ENCODE data around the gene LYL1. TPM values are rescaled to one million over a fixed set of nuclear protein-coding genes. Genes with fewer than 3 reads are reported as not detected.

The LYL1 gene
- total and polyA plus RNA-seq, 2 of the 13 experiments (the other 11 are each of a cell fraction or from before 2014, with no cell fraction given), result 0.75 to 0.92 TPM

GRCh38 chr19:13102416-13102665 lies 317 bp downstream of the LYL1 start (continued):
- 0 out of 2 replicates have a peak, but pooled peaks have one; percentile 19 for TF ChIP-seq ZNF574 (CRISPR knock-in tag; IDR thresholded peaks at IDR 0.05)
- TF ChIP-seq GTF2F1 (IDR thresholded peaks at IDR 0.05; ENCODE audit: low read length), result no peak
- TF ChIP-seq ZBTB42 (CRISPR knock-in tag; IDR thresholded peaks at IDR 0.05), result peak; percentile 73; the same call in 1 of the 2 replicates
- TF ChIP-seq, protein P1, sequence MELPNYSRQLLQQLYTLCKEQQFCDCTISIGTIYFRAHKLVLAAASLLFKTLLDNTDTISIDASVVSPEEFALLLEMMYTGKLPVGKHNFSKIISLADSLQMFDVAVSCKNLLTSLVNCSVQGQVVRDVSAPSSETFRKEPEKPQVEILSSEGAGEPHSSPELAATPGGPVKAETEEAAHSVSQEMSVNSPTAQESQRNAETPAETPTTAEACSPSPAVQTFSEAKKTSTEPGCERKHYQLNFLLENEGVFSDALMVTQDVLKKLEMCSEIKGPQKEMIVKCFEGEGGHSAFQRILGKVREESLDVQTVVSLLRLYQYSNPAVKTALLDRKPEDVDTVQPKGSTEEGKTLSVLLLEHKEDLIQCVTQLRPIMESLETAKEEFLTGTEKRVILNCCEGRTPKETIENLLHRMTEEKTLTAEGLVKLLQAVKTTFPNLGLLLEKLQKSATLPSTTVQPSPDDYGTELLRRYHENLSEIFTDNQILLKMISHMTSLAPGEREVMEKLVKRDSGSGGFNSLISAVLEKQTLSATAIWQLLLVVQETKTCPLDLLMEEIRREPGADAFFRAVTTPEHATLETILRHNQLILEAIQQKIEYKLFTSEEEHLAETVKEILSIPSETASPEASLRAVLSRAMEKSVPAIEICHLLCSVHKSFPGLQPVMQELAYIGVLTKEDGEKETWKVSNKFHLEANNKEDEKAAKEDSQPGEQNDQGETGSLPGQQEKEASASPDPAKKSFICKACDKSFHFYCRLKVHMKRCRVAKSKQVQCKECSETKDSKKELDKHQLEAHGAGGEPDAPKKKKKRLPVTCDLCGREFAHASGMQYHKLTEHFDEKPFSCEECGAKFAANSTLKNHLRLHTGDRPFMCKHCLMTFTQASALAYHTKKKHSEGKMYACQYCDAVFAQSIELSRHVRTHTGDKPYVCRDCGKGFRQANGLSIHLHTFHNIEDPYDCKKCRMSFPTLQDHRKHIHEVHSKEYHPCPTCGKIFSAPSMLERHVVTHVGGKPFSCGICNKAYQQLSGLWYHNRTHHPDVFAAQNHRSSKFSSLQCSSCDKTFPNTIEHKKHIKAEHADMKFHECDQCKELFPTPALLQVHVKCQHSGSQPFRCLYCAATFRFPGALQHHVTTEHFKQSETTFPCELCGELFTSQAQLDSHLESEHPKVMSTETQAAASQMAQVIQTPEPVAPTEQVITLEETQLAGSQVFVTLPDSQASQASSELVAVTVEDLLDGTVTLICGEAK (IDR thresholded peaks at IDR 0.05), result no peak
- TF ChIP-seq, protein P1 (CRISPR knock-in tag; IDR thresholded peaks at IDR 0.05), result 0 out of 2 replicates have a peak, but pooled peaks have one; percentile 33
- peak; percentile 61; the same call in 1 of the 2 replicates for TF ChIP-seq BORCS8-MEF2B (CRISPR knock-in tag; IDR thresholded peaks at IDR 0.05)
- TF ChIP-seq SOX6 (IDR thresholded peaks at IDR 0.05), result no peak
- peak; percentile 30 for TF ChIP-seq SOX6 (CRISPR knock-in tag; IDR thresholded peaks at IDR 0.05)
- 0 out of 2 replicates have a peak, but pooled peaks have one; percentile 40 for TF ChIP-seq ZNF605 (CRISPR knock-in tag; IDR thresholded peaks at IDR 0.05)
- TF ChIP-seq TBX2 (CRISPR knock-in tag; IDR thresholded peaks at IDR 0.05; ENCODE audit: borderline replicate concordance), result peak; percentile 86
- no peak for TF ChIP-seq ZMYM4 (CRISPR knock-in tag; IDR thresholded peaks at IDR 0.05)
- TF ChIP-seq ZNF816 (CRISPR knock-in tag; IDR thresholded peaks at IDR 0.05; ENCODE audit: borderline replicate concordance), result no peak
- no peak for TF ChIP-seq MAZ (IDR thresholded peaks at IDR 0.05; ENCODE audit: borderline replicate concordance, low read depth, low read length)
- TF ChIP-seq MAZ (CRISPR knock-in tag; IDR thresholded peaks at IDR 0.05; ENCODE audit: low read depth), result 0 out of 2 replicates have a peak, but pooled peaks have one; percentile 56
